Activated CD4-positive, alpha-beta T cell treated with anti-CD3 and anti-CD28 coated beads, Interleukin-2, Interleukin-4, amounts not matched to agents 100 ng/mL and 50 ng/mL, durations not matched to agents 16 hours and 8 hours (primary cell): Measurements from ENCODE around the gene DAB1.
"Not testable (repeated sequence)": the region's sequence is repeated elsewhere in the genome, so short reads cannot be mapped to it uniquely, and the experiment has no call there.

Experiments
- DNase-seq: peaks from one replicate; pipeline ENCODE4 v3.0.0-alpha.2; 2020; ENCODE audit warnings: low spot score

Gene DAB1

DNA sequence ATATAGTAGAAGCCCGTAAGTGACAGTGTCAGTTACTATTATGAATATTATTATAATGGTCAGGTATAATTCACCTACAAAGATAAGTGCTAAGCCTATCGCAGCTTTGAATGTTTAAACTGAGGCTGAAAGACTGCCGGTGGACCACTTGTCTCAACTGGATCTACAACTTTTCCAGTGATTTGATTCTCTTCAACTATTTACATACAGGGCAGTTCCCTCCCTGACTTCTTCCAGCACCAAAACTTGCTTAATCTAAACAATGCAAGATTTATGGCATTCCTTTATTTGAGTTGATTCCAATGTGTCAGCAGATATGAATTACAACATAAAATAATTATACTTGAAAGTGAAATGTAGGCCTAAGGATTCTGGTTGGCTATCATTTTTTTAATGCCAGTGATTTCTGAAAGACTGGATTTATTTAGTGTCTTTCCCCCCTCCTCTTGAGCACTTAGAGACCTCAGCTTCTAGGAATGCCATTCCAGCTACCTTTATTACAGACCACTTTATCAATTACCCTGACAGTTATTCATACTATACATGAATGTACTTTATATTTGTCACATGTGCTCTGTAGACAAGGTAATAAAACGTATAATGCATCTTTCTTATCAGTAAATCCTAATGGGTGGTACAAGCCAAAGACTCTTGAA is 304.8 kb downstream of the DAB1 start:
- no peak for DNase-seq

DNA sequence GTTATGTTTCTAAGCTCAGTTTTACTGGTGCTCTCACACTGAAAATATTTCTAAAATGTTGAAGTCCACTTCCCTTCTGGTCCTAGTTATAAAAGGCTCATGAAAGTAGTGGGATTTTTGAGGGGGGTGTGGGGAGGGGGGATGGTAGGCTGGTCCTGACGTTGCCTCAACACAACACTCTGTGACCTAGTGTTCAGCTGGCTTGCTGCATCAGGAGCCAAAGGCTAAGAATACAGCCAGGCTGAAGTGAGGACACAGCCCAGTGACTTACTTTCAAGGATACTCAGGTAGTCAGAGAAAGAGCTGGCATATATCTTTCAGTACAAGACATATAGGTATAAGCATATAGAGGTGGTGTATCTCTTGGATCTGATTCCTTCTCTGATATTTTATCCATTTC is 306.1 kb downstream of the DAB1 start:
- no peak for DNase-seq

DNA sequence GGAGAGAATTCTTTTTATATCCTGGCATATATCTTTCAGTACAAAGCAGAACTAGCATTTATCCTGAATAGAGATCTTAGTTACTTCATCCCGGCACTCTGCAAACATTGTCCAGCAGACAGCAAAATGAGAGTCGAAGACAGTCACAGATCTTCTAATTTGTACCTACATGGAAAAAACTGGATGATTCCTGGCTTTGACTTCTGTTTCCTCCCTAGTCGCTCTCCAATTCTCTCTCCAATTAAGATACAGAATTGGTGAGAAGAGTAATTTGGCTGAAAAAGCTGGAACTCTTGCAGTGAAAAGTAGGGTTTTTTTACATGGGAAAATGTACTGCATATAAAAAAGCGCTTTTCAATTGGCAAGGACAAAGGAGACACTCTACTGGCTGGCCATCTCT is 307.0 kb downstream of the DAB1 start:
- no peak for DNase-seq

DNA sequence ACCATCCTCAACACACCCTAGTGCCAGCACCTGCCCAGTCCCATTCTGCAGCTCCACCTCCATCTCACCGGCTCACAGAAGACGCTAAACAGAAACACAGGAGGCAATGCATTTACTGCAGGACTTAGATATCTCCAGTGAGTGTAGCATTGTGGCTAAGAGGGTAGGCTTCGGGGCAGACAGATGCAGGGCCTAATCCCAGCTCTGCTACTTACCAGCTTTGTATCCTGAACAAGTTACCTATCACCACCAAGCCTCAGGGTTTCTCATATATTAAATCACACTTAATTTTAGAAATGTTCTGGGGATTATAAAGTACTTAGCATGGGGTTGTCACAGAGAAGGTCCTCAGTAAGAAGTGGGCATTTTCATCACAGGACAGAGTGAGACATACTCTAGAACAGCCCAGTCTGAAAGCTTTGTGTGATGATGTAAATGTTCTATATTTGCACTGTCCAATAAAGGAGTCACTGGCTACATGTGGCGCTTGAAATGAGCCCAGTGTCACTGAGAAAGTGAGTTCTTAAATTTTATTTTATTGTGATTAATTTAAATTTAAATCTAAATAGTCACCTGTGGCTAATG is 308.7 kb downstream of the DAB1 start:
- no peak for DNase-seq

DNA sequence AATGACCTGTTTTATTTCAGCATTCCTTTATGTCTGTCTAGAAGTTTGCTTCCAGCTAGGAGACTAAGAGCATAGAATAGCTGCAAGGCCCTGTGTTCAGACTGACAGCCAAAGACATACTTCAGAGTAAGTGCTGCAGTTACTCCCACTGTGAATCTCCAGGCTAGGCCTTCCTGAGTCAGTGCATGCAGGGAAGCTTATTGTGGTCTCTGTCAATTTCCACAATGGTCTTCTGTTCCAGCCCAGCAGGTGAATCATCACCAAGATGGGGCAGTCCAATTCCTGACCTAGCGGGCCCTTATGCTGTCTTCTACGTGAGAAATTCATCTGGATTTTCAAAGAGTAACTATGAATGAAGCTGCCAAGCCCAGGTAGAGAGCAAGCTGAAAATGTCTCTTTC is 311.7 kb downstream of the DAB1 start:
- no peak for DNase-seq

DNA sequence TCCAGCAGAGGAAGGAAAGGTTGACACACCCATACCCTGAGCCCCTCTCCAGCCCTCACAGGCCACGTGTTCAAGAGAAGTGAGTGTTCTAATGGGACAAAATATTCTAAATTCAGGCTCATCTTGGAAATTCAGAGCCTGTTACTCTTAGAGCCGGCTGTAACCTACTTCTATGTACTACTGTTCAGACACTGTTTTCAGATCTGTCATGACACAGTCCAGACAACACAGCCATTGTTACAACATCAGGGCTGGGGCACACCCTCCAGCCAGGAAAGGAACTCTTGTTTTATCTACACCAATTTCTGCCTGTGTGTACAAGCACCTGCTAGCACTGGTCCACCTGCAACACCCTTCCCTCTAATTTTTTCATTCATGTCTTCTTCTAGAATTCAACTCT is 312.7 kb downstream of the DAB1 start:
- DNase-seq: no peak

DNA sequence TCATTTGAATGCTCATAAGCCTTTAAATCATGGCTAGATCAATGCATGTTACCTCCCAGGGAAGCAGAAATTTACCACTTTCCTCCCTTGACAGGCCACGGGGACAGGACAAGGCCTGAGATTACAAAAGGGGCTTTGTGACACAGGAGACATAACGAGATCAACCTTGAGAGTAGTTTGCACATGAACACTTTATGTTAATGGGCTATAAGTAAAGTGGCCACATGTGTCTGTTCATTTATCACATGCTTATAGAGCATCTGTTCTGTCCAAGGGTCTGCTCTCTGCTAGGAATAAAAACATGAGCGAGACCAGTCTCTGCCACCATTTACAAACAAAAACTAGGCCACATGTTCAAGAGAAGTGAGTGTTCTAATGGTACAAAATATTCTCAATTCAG is 314.0 kb downstream of the DAB1 start:
- DNase-seq: no peak

DNA sequence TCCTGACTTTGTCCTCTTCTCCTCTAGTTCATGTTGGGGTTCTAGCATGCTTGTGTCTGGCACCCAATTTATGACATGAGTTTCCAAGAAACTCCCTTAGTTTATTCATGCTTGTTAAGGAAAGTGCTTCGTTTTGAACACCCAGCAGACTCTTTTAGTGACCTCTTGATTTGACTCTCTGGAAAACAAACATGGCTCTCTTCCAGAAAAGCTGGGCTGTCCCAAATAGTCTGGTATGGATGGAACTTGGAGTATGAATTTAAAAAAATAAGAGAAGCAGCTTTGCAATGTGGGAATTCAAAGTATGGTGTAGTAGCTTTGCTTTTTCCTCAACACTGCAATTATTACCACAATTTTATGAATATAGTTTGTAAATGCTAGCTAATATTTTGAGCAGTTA is 314.6 kb downstream of the DAB1 start:
- DNase-seq: no peak

DNA sequence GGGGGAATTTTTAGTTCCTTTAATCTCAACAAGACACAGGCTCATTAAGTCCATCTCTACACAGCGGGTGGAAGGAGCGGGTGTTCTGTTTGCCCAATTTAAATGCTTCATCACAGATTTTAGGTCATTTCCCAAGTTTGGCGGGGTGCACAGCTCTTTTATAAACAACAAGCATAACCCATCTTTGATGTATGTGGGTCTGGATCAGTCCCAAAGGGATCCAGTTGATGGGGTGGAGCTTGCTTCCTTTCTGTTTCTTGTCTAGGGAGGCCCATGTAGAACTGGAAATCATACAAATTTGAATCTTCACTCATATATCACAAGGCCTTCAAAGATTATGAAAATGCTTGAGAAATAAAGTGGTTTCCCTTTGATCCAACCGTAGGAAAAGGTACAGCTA is 317.6 kb downstream of the DAB1 start:
- DNase-seq: no peak

DNA sequence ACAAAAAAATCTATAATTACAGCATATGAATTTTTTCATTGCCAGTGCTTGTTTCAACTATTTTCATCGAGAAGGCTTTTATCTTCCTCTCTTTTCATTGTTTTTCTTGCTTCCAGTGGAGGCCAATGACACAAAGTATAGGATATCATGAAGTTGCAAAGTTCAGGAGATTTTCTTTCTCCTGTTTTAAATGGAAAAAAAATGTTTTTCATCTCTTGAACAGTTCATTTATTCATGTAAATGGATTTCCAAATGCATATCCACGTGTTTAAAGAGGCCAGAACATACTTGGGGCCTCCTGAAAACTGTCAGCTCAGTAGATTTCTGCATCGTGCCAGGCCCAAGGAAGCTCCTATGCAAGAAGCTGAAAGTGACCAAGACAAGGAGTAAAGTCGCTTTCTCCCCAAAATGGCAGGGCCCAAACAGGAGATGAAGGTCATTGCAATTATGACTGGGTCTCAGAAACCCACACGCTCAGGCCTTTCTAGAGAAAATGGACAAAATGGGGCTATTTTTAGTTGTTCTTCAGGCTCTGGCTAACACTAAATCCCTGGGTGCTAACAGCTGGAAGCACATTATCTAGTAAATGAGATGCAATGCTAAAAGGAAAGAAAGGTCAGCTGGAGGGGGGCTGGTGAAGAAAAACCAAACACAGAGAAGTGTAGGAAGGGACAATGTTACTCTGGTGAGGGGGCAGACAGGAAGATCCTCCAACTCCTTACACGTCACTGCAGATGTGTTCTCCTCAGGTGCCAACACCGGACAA is 321.1 kb downstream of the DAB1 start:
- no peak for DNase-seq

DNA sequence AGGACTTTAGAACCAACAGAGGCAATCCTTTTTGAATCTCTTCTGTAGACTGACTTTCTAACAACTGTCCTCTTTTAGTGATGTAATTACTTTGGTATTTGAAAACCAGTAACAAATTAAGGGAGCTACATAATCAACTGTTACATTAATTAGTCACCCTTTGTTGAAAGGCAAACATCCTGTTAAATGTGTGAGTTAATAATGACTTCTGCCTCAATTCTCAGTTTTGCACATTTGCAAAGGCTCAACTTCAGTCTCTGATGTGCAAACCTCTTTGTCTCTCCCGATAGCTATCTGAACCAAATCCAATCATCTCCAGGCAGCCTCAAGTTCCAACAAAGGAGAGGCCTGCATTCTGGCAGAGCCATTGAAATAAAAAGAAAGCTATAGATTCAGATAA is 322.7 kb downstream of the DAB1 start:
- no peak for DNase-seq

DNA sequence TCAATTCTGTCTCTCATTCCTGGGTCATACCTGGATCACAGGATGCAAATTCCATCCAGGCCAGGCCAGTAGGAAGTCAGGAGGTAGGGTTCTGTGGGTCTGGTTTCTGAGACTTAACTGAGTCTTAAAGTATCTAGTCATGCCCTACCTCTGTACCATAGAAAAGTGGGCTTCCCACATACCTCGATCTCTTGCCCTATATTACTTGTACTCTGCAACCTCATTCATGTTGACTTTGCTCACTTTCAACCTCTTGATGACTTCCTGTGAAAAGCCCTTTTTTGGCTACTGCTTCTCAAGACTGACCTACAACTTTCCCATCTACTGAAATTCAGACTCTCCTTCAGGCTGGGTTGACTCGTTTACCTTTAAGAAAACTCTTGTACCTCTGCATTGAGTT is 329.1 kb downstream of the DAB1 start:
- no peak for DNase-seq

DNA sequence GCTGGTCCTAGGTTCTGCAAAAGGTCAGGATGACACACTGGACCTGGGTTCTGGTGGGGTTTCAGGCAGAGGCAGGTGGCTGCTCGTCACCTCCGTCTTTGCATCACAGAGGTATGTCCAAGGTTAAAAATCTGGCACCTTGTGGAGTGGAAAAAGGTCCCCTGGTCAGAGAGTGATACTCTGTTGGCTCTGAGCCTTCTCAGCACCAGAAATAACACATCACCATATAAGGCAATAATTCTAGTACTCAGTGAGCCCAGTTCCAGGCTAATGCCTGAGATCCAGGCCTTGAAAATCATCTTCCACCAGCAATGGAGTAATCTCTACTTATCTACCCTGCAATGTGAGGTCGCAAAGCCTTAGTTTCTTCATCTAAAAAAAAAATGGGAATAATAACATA is 330.7 kb downstream of the DAB1 start:
- DNase-seq: no peak

DNA sequence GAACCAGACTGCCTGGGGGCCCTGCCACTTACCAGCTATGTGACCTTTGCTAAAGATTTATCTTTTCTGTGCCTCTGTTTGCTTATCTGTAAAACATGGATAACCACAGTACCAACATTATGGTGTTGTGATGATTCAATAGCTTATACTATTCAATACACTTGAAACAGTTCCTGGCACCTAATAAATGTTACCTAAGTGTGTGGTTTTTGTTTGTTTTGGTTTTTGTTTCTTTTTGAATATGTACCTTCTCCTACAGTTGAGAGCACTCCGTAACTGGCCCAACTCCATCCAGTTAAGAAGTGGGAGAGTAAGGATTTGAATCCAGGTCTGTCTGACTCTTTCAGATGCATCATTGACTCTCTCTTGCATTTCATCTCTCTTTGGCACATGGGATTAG is 332.2 kb downstream of the DAB1 start:
- no peak for DNase-seq

DNA sequence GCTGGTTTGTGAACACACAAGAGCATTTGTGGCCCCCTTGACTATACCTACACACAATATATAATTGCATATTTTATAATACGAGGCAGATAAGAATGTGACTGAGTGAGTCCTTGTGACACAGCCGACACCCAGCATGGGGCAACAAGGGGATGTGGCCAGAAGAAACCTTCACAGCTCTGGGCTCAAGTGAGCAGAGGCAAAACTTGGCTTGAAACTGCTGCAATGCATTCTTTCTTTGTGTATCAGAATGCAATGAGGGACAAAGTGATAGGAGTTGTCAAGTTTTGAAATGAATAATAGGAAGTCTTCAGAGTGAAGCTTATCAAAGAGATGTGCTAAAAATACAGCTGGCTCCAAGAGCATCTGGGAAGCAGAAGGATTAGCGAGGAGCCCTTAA is 334.0 kb downstream of the DAB1 start:
- no peak for DNase-seq

DNA sequence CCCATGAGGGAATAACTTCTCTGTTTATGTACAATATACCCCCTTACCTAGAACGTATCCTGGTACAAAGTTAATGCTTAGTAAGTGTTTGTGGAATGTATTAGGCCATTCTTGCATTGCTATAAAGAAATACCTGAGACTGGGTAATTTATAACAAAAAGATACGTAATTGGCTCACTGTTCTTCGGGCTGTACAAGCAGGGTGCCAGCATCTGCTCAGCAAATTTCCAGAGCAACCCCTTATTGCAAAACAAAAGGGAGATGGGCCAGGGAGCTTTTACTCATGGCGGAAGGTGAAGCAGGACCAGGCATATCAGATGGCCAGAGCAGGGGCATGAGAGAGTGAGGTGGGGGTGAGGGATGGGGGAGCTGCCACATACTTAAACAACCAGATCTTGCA is 334.6 kb downstream of the DAB1 start:
- DNase-seq: no peak

DNA sequence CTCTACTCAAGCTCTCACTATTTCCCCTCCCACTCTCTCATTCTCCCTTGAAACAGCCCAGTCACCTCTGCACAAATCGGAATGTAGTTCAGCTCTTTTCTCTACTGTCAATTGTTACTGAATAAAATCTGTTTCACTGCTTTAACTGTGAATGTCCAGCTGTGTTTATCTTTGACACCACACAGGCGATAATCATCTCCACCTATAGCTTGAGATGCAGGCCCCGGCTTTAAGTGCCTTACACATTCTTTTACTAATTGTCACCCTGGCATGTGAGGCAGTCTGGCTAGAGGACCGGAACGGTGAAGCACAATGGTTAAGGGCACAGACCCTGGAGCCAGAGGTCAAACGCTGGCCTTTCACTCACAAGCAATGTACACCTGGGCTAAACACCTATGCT is 335.2 kb downstream of the DAB1 start:
- no peak for DNase-seq

DNA sequence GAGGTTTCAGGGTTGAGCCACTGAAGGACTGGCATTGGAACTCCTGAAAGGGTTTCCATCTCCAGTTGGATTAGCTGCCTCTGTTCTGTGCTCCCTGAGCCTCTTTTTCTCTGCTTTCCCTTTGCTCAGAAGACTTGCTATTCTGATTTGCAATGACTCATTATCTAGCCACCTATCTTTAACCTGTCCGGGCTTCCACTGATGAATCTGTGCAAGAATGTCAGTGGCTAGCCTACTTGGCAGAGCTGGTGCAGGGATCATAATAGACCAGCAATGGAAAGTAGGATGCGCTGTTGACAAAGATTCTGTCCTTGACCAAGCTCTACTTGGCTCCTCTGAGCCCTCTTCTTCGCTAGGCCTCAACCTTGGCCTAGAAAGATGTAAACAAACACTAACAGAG is 336.2 kb downstream of the DAB1 start:
- not testable (repeated sequence) for DNase-seq

DNA sequence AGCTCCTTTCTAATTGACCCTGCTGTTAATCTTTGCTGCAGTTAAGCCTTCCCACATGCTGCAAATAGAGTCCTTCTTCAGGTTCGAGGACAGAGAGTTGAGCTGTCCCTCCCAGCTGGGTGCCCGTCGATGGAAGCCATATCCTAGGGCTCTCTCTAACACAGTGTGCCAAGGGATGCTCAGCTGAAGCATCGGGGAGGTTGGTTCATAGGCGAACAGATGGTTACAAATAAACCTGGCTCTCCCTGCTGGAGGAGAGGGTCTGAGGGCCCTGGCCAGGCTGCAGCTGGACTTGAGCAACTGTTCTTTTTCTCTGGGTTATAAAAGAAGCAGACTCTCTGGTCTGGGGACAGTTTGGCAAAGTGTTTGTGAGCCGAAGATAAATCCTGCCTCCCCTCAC is 337.7 kb downstream of the DAB1 start:
- no peak for DNase-seq

DNA sequence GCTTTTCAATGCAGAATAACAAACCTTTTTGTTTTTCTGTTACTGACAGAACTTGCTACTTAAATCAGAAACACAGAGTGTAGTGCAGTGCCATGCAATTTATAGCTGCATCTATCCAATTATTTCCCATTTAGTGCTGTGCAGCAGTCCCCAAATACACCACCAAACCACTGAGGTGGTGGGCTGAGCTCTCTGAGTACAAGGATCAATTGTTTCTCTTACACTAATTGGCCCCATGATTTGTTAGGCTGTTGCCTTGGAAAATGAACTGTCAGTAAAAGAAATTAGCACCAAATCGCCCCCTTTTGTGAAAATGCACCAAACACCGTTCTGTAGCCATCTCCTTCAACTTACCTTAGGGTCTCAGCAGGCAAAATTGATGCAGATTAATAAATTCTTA is 339.2 kb downstream of the DAB1 start:
- DNase-seq: no peak

DNA sequence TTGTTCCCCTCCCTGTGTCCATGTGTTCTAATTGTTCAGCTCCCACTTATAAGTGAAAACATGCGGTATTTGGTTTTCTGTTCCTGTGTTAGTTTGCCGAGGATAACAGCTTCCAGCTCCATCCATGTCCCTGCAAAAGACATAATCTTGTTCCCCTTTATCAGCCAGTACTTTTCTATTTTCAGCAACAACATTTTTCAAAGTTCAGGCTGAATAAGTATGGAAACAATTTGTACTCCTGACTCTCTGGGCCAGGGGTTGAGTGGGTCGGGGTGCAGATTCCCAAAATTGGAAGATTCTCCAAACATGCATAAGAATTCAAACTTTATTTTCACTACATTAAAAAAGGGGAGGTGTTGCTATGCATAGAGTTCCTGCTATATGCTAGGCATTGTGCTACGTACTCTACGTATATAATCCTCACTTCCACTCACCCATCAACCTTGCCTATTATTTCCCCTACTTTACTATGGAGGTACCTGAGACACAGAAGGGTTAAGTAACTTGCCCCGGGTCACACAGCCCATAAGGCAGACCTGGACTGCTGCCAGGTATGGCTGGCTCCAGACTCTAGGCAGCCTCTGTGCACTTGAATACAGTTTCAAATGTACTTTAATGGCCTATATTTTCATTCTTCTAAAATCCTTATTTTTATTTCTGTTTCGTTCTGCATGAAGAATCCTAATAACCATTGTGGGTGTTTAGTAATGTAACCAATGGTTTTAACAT is 341.0 kb downstream of the DAB1 start:
- no peak for DNase-seq

DNA sequence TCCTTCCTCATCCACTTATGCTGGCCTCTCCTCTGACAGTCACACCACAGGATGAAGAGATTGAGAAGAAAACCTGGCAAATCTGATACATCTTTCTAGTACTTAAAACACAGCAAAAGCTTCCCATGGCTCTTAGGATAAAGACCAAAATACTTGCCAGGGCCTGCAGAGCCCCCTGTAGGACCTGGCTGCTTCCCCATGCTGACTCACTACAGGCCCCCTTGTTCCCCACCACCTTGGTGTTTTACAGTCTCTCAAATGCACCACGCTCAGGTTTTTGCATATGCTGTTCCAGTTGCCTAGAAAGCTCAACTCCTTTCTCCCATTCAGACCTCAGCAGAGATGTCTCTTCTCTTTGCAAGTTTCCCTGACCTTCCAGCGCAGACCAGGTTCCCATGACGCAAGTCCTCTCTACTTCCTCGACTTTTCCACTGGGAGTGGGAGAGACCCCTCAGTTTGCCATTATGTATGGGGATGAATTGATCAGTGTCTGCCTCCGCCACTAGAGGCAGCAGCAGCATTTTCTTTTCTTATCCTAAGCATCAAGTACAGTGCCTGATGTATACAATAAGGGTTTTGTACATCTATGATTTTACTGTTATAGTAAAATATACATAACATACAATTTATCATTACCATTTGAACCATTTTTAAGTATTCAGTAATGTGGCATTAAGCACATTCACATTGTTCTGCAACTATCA is 344.3 kb downstream of the DAB1 start:
- DNase-seq: peak; percentile 1
